SU-DHL-6 (cell line): ENCODE results near the gene BFSP1.

ENCODE experiments used
- EZH2phosphoT487 ChIP-seq: fragments of 200-600 bp; sonication (generic), shearing (Covaris generic); conservative IDR thresholded peaks from 2 replicates; pipeline ENCODE4 v1.6.1; 2018; ENCODE audit warnings: mild to moderate bottlenecking, antibody characterized with exemption, low read length, moderate library complexity, mixed read lengths
- TF ChIP-seq, protein P1 (sequence below): fragments of 200-600 bp; sonication (generic); IDR thresholded peaks from one replicate; pipeline ENCODE4 v1.5.1; 2017; ENCODE audit warnings: antibody characterized with exemption, mild to moderate bottlenecking, low read length, moderate library complexity; ENCODE audit not compliant: insufficient read depth, poor library complexity, severe bottlenecking

DNA sequence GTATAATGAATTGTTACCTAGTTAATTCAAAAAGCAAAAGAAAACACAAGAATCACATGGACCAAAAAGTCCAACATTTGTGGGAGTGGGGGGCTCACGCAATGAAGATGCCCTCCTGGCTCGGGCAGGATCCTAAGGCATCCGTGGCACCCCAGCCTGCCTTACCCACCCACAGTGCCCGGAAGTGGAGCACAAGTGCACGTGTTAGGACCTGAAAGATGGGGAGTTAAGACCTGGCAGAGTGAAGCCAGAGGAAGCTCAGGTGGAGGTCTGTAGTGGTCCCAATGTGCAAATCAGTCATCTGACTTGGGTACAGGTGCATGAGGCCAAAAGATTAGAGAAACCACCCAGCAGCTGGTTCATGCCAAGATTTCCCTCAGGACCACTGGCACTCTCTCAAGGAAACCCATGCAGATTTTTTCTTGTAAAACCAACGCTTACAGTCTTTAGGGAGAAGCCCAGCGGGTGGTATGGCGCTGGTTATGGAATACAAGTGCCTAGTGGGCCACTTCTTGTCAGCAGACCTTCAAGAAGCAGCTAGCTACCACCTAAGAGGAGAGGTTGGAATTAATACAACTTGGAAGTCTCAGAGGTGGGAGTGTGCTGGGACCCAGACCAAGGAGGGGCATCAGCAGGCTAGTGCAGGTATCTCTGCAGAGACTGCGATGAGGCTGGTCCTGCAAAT, 42.1 kb downstream of the BFSP1 start:
- TF ChIP-seq, protein P1, sequence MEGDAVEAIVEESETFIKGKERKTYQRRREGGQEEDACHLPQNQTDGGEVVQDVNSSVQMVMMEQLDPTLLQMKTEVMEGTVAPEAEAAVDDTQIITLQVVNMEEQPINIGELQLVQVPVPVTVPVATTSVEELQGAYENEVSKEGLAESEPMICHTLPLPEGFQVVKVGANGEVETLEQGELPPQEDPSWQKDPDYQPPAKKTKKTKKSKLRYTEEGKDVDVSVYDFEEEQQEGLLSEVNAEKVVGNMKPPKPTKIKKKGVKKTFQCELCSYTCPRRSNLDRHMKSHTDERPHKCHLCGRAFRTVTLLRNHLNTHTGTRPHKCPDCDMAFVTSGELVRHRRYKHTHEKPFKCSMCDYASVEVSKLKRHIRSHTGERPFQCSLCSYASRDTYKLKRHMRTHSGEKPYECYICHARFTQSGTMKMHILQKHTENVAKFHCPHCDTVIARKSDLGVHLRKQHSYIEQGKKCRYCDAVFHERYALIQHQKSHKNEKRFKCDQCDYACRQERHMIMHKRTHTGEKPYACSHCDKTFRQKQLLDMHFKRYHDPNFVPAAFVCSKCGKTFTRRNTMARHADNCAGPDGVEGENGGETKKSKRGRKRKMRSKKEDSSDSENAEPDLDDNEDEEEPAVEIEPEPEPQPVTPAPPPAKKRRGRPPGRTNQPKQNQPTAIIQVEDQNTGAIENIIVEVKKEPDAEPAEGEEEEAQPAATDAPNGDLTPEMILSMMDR: no peak
- TF ChIP-seq EZH2phosphoT487: no peak
